ENCODE data around the gene RABGAP1. TPM values are rescaled to one million over a fixed set of nuclear protein-coding genes. Genes with fewer than 3 reads are reported as not detected.

Gene RABGAP1
- total and polyA plus RNA-seq, 10 of the 15 experiments (the other 5 are each of a cell fraction or from before 2014, with no cell fraction given): 2.6 to 31.6 (median 12.5) TPM

GRCh38 chr9:123150708-123151503, 210.1 kb downstream of the RABGAP1 start:
- SMC1A ChIA-PET (ENCODE audit: uncharacterized antibody, unreplicated experiment): interaction anchor here (1.3 to 2.2 kb wide), 2 partner anchors 19 to 198 kb away, joined by 3 to 7 read pairs; no protein-coding TSS in a partner anchor
- intact Hi-C loops (cut with micrococcal nuclease; ENCODE audit: unreplicated experiment): no loop called here
- Histone ChIP-seq H3K36me3 (ENCODE audit: control insufficient read depth in 2 of 2, insufficient read depth in 2 of 2, low read length in 1 of 2) (peaks cover 2 to 8% of the 10 kb centered on the region in 2 experiments), H3K4me1 (ENCODE audit: control insufficient read depth, insufficient read depth, low read length) (no peaks in the 10 kb centered on the region), H2AFZ (ENCODE audit: control insufficient read depth, low read depth, low read length) (no peak overlapping the region), H3K9me3 (replicated peaks; ENCODE audit: control insufficient read depth, insufficient read depth, low read length) (no peaks in the 10 kb centered on the region), H3K27ac (ENCODE audit: control insufficient read depth, insufficient read depth) (no peak overlapping the region), H3K4me2 (ENCODE audit: control insufficient read depth, insufficient read depth) (no peak overlapping the region), H3K27me3 (replicated peaks in 1 of 2; ENCODE audit: control insufficient read depth in 2 of 2, insufficient read depth in 2 of 2, low read length in 1 of 2) (no peaks in the 10 kb centered on the region), H3K4me3 (no peak overlapping the region), H3K79me2 (ENCODE audit: control insufficient read depth, insufficient read depth, low read length) (no peaks in the 10 kb centered on the region), H3K9ac (ENCODE audit: control insufficient read depth, insufficient read depth, low read length) (no peak overlapping the region), H4K20me1 (ENCODE audit: control insufficient read depth, insufficient read depth) (no peaks in the 10 kb centered on the region)
- FAIRE-seq (no peak), DNase-seq (ENCODE audit: low read depth, low spot score) (no peak), ATAC-seq (no peak)
- BruUV-seq (replicated peaks): no TSS peak
- in situ Hi-C loops (cut with MboI): no loop called here
- POLR2A ChIA-PET: no interaction called here
- WGBS (ENCODE audit: insufficient coverage, insufficient replicate concordance, low lambda C conversion rate, missing lambda C conversion rate): 98% methylated on average over 5 of the region's 5 CpGs
- RAD21 ChIA-PET (ENCODE audit: unreplicated experiment): no interaction called here
- no peak for TF ChIP-seq ZBTB4 (CRISPR knock-in tag; IDR thresholded peaks at IDR 0.05)
- no peak for TF ChIP-seq FOS (IDR thresholded peaks at IDR 0.05; ENCODE audit: borderline replicate concordance, extremely low read depth, insufficient read length)
- no peak for TF ChIP-seq BCL3 (IDR thresholded peaks at IDR 0.05; ENCODE audit: borderline replicate concordance, insufficient read depth, low read depth, low read length, poor library complexity, severe bottlenecking)
- no peak for TF ChIP-seq ZBED1 (IDR thresholded peaks at IDR 0.05; ENCODE audit: borderline replicate concordance)
- no peak for TF ChIP-seq CBX3 (IDR thresholded peaks at IDR 0.05; ENCODE audit: borderline replicate concordance, low read depth)
- no peak for TF ChIP-seq NFYB (IDR thresholded peaks at IDR 0.05; ENCODE audit: insufficient read depth, low read depth, low read length)
- TF ChIP-seq SMARCA5 (IDR thresholded peaks at IDR 0.05): no peak
- no peak for TF ChIP-seq PAX8 (IDR thresholded peaks at IDR 0.05)
- no peak for TF ChIP-seq RCOR1 (conservative IDR thresholded peaks at IDR 0.05; ENCODE audit: low read depth, low read length)
- TF ChIP-seq SPI1 (IDR thresholded peaks at IDR 0.05; ENCODE audit: borderline replicate concordance, insufficient read depth, low read depth, low read length): no peak
- TF ChIP-seq PKNOX1 (IDR thresholded peaks at IDR 0.05): no peak
- TF ChIP-seq, protein P1, sequence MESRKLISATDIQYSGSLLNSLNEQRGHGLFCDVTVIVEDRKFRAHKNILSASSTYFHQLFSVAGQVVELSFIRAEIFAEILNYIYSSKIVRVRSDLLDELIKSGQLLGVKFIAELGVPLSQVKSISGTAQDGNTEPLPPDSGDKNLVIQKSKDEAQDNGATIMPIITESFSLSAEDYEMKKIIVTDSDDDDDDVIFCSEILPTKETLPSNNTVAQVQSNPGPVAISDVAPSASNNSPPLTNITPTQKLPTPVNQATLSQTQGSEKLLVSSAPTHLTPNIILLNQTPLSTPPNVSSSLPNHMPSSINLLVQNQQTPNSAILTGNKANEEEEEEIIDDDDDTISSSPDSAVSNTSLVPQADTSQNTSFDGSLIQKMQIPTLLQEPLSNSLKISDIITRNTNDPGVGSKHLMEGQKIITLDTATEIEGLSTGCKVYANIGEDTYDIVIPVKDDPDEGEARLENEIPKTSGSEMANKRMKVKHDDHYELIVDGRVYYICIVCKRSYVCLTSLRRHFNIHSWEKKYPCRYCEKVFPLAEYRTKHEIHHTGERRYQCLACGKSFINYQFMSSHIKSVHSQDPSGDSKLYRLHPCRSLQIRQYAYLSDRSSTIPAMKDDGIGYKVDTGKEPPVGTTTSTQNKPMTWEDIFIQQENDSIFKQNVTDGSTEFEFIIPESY (IDR thresholded peaks at IDR 0.05): no peak
- no peak for TF ChIP-seq EGR1 (IDR thresholded peaks at IDR 0.05; ENCODE audit: borderline replicate concordance in 1 of 2, low read depth in 2 of 2, low read length in 2 of 2)
- TF ChIP-seq SMAD5 (IDR thresholded peaks at IDR 0.05; ENCODE audit: low read depth): no peak
- no peak for TF ChIP-seq ZNF274 (IDR thresholded peaks at IDR 0.05; ENCODE audit: insufficient read depth, insufficient read length)
- CTCF ChIA-PET: interaction anchor here (0.6 kb wide), 1 partner anchor 101 kb away, joined by 3 read pairs; no protein-coding TSS in a partner anchor
